Measurements from ENCODE around the gene MADD.

MADD gene

GRCh38 chr11:47331454-47332302 is 61.7 kb downstream of the MADD start:
- no peak overlapping the region for H2AFZ ChIP-seq
- TF ChIP-seq, protein P1, sequence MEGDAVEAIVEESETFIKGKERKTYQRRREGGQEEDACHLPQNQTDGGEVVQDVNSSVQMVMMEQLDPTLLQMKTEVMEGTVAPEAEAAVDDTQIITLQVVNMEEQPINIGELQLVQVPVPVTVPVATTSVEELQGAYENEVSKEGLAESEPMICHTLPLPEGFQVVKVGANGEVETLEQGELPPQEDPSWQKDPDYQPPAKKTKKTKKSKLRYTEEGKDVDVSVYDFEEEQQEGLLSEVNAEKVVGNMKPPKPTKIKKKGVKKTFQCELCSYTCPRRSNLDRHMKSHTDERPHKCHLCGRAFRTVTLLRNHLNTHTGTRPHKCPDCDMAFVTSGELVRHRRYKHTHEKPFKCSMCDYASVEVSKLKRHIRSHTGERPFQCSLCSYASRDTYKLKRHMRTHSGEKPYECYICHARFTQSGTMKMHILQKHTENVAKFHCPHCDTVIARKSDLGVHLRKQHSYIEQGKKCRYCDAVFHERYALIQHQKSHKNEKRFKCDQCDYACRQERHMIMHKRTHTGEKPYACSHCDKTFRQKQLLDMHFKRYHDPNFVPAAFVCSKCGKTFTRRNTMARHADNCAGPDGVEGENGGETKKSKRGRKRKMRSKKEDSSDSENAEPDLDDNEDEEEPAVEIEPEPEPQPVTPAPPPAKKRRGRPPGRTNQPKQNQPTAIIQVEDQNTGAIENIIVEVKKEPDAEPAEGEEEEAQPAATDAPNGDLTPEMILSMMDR (IDR thresholded peaks at IDR 0.05) = no peak
- no peak overlapping the region for H3K4me3 ChIP-seq (ENCODE audit: low read depth, low read length)
- H3K9me3 ChIP-seq (ENCODE audit: control insufficient read depth, low read length) = no peaks in the 10 kb centered on the region
- H3K9ac ChIP-seq = no peak overlapping the region
- no peak overlapping the region for H3K27ac ChIP-seq
- H3K4me1 ChIP-seq = peaks cover 15% of the 10 kb centered on the region
- no peak overlapping the region for H3K4me2 ChIP-seq (ENCODE audit: low read length)
- H3K36me3 ChIP-seq (ENCODE audit: control insufficient read depth, insufficient read depth, low read length) = no peaks in the 10 kb centered on the region
- H3K79me2 ChIP-seq = no peaks in the 10 kb centered on the region
- H3K27me3 ChIP-seq (ENCODE audit: control insufficient read depth, insufficient read depth, low read length) = no peaks in the 10 kb centered on the region

DNA sequence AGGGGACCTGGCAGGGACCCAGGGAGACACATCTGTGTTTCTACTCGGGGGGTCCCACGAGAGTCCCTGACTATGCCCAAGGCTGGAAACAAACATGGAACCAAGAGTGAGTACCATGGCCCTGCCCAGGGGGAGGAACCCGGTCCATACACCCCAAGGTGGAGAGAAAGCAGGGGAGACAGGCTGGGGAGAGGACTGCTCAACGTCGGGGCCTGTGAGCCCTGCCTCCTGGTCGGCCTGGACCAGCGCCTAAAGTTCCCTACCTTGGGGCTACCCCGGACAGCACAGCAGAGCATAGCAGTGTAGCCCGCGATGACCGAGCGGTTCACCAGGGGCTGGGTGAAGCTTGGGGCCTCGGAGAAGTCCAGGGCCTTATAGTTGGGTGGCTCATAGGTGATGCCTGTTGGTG is 62.4 kb downstream of the MADD start:
- peaks cover 15% of the 10 kb centered on the region for H3K4me1 ChIP-seq
- no peak overlapping the region for H3K9ac ChIP-seq
- TF ChIP-seq, protein P1 (IDR thresholded peaks at IDR 0.05) = no peak
- H3K4me3 ChIP-seq (ENCODE audit: low read depth, low read length) = no peak overlapping the region
- H3K4me2 ChIP-seq (ENCODE audit: low read length) = no peak overlapping the region
- H3K79me2 ChIP-seq = no peaks in the 10 kb centered on the region
- no peaks in the 10 kb centered on the region for H3K9me3 ChIP-seq (ENCODE audit: control insufficient read depth, low read length)
- H3K27ac ChIP-seq = no peak overlapping the region
- no peaks in the 10 kb centered on the region for H3K36me3 ChIP-seq (ENCODE audit: control insufficient read depth, insufficient read depth, low read length)
- no peaks in the 10 kb centered on the region for H3K27me3 ChIP-seq (ENCODE audit: control insufficient read depth, insufficient read depth, low read length)
- no peak overlapping the region for H2AFZ ChIP-seq

DNA sequence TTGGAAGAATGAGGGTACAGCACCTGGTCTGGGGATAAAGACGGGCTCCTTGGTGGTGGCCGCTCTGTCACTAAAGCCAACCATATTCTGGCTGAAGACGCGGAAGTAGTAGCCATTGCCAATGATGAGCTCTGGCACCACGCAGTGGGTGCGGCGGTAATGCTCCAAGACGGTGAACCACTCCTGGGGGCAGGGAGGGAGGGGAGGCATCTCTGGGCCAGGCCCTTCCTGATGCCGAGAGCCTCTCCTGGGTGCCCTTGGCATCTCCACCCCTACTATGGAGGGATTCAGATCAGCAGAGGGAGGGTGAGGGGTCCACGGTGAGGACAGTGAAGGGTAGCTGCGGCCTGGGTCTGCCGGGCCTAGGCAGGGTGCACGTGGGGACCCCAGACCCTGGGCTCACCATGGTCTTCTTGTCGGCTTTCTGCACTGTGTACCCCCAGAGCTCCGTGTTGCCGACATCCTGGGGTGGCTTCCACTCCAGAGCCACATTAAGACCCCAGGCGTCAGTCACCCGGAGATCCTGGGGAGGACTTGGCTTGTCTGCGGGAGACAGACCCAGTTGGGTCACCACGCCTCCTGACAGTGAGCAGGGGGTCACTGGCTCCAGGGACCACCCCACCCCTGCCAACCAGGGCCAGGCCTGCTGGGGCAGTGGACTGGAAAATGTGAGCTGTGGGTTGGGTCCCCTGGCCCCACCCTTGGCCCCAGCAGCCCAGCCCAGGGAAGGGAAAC is 63.0 kb downstream of the MADD start:
- Histone ChIP-seq H3K36me3 (ENCODE audit: control insufficient read depth, insufficient read depth, low read length) (no peaks in the 10 kb centered on the region), H3K4me3 (ENCODE audit: low read depth, low read length) (no peak overlapping the region), H3K27ac (no peak overlapping the region), H3K79me2 (no peaks in the 10 kb centered on the region), H2AFZ (no peak overlapping the region), H3K9ac (no peak overlapping the region), H3K4me1 (peaks cover 15% of the 10 kb centered on the region), H3K27me3 (ENCODE audit: control insufficient read depth, insufficient read depth, low read length) (no peaks in the 10 kb centered on the region), H3K4me2 (ENCODE audit: low read length) (no peak overlapping the region), H3K9me3 (ENCODE audit: control insufficient read depth, low read length) (no peaks in the 10 kb centered on the region)
- TF ChIP-seq, protein P1 (IDR thresholded peaks at IDR 0.05) = no peak

GRCh38 chr11:47333526-47333845 is 63.6 kb downstream of the MADD start:
- Histone ChIP-seq H3K4me1 (peaks cover 15% of the 10 kb centered on the region), H3K79me2 (no peaks in the 10 kb centered on the region), H3K27me3 (ENCODE audit: control insufficient read depth, insufficient read depth, low read length) (no peaks in the 10 kb centered on the region), H3K4me3 (ENCODE audit: low read depth, low read length) (no peak overlapping the region), H3K27ac (no peak overlapping the region), H3K9me3 (ENCODE audit: control insufficient read depth, low read length) (no peaks in the 10 kb centered on the region), H2AFZ (no peak overlapping the region), H3K36me3 (ENCODE audit: control insufficient read depth, insufficient read depth, low read length) (no peaks in the 10 kb centered on the region), H3K4me2 (ENCODE audit: low read length) (no peak overlapping the region), H3K9ac (no peak overlapping the region)
- TF ChIP-seq, protein P1 (IDR thresholded peaks at IDR 0.05) = no peak
